H1 (cell line): ENCODE data around the gene ANKRD27.

Experiments used
- GABPA ChIP-seq: IDR thresholded peaks from 2 replicates; pipeline ENCODE4 v1.6.1; 2011; ENCODE audit warnings: mild to moderate bottlenecking, low read length, moderate library complexity, borderline replicate concordance; ENCODE audit not compliant: insufficient read depth
- HDAC2 ChIP-seq, 2 experiments: fragments of 300-600 bp in 1 of 2; sonication (generic) in 1 of 2; IDR thresholded peaks; 2 replicates each; pipeline ENCODE4 v1.6.1; 2011 to 2012; ENCODE audit warnings: low read depth in 2 of 2, low read length in 2 of 2, mild to moderate bottlenecking in 2 of 2, moderate library complexity in 2 of 2, borderline replicate concordance in 1 of 2, inconsistent platforms in 1 of 2
- HDAC6 ChIP-seq: IDR thresholded peaks from one replicate; pipeline ENCODE4 v1.7.1; 2012; ENCODE audit warnings: low read depth, mild to moderate bottlenecking, inconsistent platforms, low read length, moderate library complexity
- JUND ChIP-seq: IDR thresholded peaks from 2 replicates; pipeline ENCODE4 v1.6.1; 2011; ENCODE audit warnings: mild to moderate bottlenecking, improper control_type of control experiment, low read length
- PHF8 ChIP-seq: fragments of 200-600 bp; sonication (generic); conservative IDR thresholded peaks from 2 replicates; pipeline ENCODE4 v1.7.1; 2012; ENCODE audit warnings: low read depth, mild to moderate bottlenecking, inconsistent platforms, low read length, moderate library complexity
- POLR2A ChIP-seq, 2 experiments: IDR thresholded peaks; 1 replicate in 1 of 2; 2 replicates in 1 of 2; pipeline ENCODE4 v1.6.1; 2011; ENCODE audit warnings: low read depth in 2 of 2, low read length in 2 of 2, mild to moderate bottlenecking in 2 of 2; ENCODE audit errors: control extremely low read depth in 1 of 2
- POLR2AphosphoS5 ChIP-seq: IDR thresholded peaks from 2 replicates; pipeline ENCODE4 v1.6.1; 2011; ENCODE audit warnings: low read depth, low read length
- RXRA ChIP-seq: IDR thresholded peaks from 2 replicates; pipeline ENCODE4 v1.6.1; 2011; ENCODE audit warnings: low read depth, mild to moderate bottlenecking, low read length, moderate library complexity; ENCODE audit not compliant: insufficient read depth
- SIN3A ChIP-seq, 2 experiments: IDR thresholded peaks in 1 of 2; conservative IDR thresholded peaks in 1 of 2; 2 replicates each; pipeline ENCODE4 v1.6.1; 2011 to 2012; ENCODE audit warnings: low read length in 2 of 2, improper control_type of control experiment in 1 of 2, low read depth in 1 of 2, mild to moderate bottlenecking in 1 of 2
- TBP ChIP-seq: IDR thresholded peaks from 2 replicates; pipeline ENCODE4 v1.6.1; 2011; ENCODE audit warnings: low read depth, low read length, improper control_type of control experiment
- YY1 ChIP-seq: IDR thresholded peaks from 2 replicates; pipeline ENCODE4 v1.6.1; 2011; ENCODE audit warnings: low read depth, mild to moderate bottlenecking, low read length
- TF ChIP-seq, protein P1 (sequence below), 3 experiments: IDR thresholded peaks; 1 replicate in 2 of 3; 2 replicates in 1 of 3; pipeline versions ENCODE4 v1.5.1 to v1.6.1; 2011; ENCODE audit warnings: low read length in 3 of 3, mild to moderate bottlenecking in 3 of 3, inconsistent platforms in 2 of 3, low read depth in 1 of 3, moderate library complexity in 1 of 3; ENCODE audit not compliant: insufficient read depth in 1 of 3; ENCODE audit errors: control extremely low read depth in 1 of 3
- TF ChIP-seq, protein P2 (sequence below): IDR thresholded peaks from 2 replicates; pipeline ENCODE4 v1.6.1; 2011; ENCODE audit warnings: low read length, improper control_type of control experiment

DNA sequence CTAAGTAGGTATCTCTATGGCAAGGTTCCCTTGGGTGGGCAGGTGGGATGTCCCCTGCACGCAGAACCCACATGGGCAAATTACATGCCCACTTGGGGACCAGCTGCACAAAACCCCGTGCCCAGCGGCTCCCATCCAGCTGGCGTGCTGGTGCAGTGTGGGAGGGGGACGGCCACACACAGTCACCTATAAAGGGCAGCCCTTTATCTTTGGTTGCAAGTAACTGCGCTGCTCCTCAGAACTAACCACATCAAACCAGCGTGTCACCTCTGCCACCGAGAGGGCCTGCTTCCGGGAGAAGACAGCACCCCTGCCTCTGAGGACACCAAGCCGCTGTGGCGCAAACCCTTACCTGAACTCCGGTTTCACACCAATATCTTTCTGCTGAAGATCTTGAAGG is 32.2 kb downstream of the ANKRD27 start:
- TF ChIP-seq HDAC2 (IDR thresholded peaks at IDR 0.05; ENCODE audit: borderline replicate concordance in 1 of 2, low read depth in 2 of 2, low read length in 2 of 2) (no peak), YY1 (no peak), TBP (no peak), GABPA (no peak), JUND (no peak), HDAC6 (no peak), RXRA (no peak), POLR2AphosphoS5 (no peak), PHF8 (no peak), POLR2A (IDR thresholded peaks at IDR 0.05; ENCODE audit: control extremely low read depth in 1 of 2, low read depth in 2 of 2, low read length in 2 of 2) (no peak), SIN3A (conservative IDR thresholded peaks at IDR 0.05 in 1 of 2, IDR thresholded peaks at IDR 0.05 in 1 of 2; ENCODE audit: low read depth in 1 of 2, low read length in 2 of 2) (no peak)
- TF ChIP-seq, protein P1, sequence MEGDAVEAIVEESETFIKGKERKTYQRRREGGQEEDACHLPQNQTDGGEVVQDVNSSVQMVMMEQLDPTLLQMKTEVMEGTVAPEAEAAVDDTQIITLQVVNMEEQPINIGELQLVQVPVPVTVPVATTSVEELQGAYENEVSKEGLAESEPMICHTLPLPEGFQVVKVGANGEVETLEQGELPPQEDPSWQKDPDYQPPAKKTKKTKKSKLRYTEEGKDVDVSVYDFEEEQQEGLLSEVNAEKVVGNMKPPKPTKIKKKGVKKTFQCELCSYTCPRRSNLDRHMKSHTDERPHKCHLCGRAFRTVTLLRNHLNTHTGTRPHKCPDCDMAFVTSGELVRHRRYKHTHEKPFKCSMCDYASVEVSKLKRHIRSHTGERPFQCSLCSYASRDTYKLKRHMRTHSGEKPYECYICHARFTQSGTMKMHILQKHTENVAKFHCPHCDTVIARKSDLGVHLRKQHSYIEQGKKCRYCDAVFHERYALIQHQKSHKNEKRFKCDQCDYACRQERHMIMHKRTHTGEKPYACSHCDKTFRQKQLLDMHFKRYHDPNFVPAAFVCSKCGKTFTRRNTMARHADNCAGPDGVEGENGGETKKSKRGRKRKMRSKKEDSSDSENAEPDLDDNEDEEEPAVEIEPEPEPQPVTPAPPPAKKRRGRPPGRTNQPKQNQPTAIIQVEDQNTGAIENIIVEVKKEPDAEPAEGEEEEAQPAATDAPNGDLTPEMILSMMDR (IDR thresholded peaks at IDR 0.05; ENCODE audit: control extremely low read depth in 1 of 3, insufficient read depth in 1 of 3, low read depth in 1 of 3, low read length in 3 of 3): no peak
- TF ChIP-seq, protein P2, sequence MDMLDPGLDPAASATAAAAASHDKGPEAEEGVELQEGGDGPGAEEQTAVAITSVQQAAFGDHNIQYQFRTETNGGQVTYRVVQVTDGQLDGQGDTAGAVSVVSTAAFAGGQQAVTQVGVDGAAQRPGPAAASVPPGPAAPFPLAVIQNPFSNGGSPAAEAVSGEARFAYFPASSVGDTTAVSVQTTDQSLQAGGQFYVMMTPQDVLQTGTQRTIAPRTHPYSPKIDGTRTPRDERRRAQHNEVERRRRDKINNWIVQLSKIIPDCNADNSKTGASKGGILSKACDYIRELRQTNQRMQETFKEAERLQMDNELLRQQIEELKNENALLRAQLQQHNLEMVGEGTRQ: no peak
